Fibroblast of gingiva (primary cell): Measurements from ENCODE around the gene PABPC1L2A.
"Not testable (repeated sequence)": the region's sequence is repeated elsewhere in the genome, so short reads cannot be mapped to it uniquely, and the experiment has no call there.

Source experiments
- DNase-seq: peaks from one replicate; pipeline ENCODE4 v3.0.0-alpha.2; 2011; ENCODE audit warnings: low read depth

PABPC1L2A gene

DNA sequence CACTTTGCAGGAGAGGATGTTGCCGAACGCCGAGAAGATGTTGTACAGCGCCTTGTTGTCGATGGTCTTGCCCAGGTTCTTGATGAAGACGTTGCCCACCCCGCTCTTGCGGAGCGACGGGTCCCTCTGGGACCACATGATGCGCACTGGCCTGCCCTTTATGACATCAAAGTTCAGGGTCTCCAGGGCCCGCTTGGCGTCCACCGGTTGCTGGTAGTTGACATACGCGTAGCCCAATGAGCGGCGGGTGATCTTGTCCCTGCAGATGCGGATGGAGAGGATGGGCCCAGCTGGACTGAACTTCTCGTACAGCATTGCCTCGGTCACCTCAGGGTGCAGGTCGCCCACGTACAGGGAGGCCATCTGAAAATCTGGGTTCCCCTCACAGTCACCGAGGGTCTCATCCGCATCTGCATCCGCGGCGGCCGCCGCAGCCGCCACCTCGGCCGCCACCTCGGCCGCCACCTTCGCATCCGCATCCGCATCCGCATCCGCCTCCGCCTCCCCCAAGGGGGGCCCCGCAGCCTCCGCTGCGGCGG, at the start of gene PABPC1L2A:
PABPC1L2A (minus strand) TSS at position 489 of the 539 bp plus-strand sequence; CDS start at position 363, 126 bp downstream.
- not testable (repeated sequence) for DNase-seq

DNA sequence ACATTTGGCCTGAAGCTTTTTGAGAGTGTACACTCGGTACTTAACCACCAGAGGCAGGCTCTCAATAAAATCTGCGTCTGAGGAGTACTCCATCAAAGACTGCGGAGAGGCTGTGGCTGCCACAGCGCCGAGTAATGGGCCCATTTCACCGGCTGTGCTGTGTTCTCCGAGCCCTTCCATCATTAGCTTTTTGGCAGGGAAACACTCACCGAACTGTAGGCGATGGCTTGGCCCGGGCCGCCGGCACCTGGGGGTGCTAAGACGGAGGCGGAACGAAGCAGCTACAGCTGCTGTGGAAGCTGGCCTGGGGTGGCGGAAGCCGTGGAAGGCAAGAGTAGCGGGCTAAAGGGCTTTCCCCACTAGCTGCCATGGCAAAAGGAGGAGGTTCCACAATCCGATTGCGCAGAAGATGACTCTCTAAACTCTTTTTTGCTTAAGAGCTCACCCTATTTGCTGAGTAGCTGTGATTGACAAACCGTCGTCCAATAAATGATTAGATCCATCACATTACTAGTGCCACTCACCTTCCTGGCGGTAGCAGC, 48.5 kb upstream of the PABPC1L2A start:
- DNase-seq, result no peak

DNA sequence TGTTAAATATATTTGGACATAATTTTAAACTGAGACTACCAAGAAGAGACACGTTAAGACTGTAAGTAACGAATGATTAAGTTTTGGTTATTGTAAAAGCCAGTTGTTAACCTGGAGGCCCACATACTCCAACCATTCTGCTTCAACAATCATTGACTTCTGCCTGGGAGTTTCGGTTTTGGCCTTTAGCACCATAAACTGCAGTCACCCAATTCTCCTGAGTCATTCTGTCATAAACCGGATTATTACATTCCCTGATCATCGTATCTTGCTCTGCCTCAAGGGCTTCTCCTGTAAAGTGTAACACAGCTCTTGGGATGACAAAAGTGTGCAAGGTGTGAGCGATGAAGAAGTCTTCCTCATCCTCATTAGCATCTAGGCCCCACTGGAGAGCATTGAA, 46.9 kb upstream of the PABPC1L2A start:
- DNase-seq, result no peak

DNA sequence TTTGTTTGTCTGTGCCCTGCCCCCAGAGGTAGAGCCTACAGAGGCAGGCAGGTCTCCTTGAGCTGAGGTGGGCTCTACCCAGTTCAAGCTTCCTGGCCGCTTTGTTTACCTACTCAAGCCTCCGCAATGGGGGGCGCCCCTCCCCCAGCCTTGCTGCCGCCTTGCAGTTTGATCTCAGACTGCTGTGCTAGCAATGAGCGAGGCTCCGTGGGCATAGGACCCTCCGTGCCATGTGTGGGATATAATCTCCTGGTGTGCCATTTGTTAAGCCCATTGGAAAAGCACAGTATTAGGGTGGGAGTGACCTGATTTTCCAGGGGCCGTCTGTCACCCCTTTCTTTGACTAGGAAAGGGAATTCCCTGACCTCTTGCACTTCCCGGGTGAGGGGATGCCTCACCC, 20.2 kb upstream of the PABPC1L2A start:
- not testable (repeated sequence) for DNase-seq

DNA sequence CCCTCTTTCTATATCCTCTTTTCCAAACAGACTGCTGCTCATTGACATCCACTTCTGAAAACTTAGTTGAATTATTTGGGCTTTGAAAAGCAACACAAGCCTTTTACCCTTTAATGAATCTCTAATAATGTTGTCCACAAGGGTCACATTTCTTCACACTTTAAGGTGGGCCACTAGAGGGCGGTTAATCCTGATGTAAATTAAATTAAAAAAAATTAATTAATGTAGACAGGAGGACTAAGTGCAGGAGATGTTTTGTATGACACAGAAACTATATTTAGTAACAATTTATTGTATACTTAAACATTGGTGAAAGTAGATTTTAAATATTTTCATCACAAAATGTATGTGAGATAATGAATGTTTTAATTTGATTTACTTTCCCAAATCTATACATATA, 7.5 kb upstream of the PABPC1L2A start:
- not testable (repeated sequence) for DNase-seq

DNA sequence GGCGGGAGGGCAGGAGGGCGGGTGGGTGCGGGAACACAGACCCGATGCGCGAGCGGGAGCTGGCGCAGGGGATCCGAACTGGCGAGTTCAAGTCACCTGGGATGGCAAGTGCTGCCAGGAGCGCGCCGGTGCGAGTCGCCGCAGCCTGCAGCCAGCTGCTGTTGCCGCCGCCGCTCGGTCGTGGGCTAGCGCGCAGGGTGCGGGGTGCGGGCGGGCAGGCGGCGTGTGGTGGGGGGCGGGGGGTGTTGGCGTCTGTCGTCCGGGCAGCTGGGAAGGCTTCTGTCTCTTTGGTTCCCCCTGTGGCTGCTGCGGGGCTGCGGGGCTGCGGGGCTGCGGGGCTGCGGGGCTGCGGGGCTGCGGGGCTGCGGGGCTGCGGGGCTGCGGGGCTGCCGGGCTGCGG, 572 bp upstream of the PABPC1L2A start:
- not testable (repeated sequence) for DNase-seq

DNA sequence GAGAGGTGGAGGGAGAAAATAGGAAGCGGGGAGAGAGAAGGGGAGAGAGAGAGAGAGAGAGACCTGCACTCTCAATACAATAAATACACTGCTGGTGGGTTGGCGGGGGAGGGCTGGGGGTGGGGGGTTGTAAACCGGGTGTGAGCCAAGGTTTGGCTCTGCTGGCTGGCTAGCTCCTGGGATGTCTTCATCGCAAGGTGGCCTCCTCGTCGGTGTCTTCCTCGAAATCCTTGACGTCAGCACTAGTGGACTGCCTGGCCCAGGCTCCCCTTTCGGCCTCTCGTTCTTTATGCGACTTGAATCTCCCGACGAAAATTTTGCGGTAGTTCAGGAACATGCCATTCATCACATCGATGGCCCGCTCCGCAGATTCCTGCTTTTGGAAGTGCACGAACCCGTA, 715 bp downstream of the PABPC1L2A start:
- not testable (repeated sequence) for DNase-seq

DNA sequence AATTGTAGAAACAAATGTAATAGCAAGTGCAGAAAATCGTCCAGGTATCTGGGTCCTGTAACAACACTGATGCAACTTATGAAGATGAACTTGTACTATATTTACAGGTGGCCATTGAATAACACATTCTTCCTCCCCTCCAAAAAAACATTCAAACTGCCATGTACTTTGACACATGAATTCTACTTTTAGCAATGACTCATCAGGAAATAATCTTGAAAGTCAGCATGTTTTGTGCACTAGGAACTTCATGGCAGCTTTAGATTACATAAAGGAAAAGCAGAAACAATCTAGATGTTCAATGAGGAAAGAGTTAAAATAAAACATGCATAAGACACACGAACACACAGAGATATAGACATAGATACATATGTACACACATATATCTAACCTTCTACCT, 2.5 kb downstream of the PABPC1L2A start:
- DNase-seq, result no peak

DNA sequence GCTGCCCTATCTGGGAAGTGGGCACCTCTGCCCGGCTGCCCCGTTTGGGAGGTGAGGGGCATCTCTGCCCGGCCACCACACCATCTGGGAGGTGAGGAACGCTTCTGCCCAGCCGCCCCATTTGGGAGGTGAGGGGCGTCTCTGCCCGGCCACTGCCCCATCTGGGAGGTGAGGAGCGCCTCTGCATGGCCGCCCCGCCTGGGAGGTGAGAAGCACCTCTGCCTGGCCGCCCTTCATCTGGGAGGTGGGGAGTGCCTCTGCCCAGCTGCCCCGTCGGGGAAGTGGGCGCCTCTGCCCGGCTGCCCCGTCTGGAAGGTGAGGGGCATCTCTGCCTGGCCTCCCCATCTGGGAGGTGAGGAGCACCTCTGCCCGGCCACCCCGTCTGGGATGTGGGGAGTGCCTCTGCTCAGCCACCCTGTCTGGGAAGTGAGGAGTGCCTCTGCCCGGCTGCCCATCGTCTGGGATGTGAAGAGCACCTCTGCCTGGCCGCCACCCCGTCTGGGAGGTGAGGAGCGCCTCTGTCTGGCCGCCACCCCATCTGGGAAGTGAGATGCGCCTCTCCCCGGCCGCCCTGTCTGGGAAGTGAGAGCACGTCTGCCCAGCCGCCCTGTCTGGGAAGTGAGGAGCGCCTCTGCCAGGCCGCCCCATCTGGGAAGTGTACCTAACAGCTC, 9.8 kb downstream of the PABPC1L2A start:
- no peak for DNase-seq

DNA sequence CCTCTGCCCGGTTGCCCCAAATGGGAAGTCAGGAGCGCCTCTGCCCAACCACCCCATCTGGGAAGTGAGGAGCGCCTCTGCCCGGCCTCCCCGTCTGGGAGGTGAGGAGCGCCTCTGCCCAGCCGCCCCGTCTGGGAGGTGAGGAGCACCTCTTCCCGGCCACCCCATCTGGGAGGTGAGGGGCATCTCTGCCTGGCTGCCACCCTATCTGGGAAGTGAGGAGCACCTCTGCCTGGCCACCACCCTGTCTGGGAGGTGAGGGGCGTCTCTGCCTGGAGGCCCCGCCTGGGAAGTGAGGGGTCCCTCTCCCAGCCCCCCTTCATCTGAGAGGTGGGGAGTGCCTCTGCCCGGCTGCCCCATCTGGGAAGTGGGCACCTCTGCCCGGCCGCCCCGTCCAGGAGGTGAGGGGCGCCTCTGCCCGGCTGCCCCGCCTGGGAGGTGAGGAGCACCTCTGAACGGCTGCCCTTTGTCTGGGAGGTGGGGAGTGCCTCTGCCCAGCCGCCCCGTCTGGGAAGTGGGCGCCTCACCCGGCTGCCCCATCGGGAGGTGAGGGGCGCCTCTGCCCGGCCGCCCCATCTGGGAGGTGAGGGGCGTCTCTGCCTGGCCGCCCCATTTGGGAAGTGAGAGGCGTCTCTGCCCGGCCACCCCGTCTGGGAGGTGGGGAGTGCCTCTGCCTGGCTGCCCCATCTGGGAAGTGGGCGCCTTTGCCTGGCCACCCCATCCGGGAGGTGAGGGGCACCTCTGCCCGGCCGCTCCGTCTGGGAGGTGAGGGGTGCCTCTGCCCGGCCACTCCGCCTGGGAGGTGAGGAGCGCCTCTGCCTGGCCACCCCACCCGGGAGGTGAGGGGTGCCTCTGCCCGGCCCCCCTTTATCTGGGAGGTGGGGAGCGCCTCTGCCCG, 10.6 kb downstream of the PABPC1L2A start:
- DNase-seq, result no peak

DNA sequence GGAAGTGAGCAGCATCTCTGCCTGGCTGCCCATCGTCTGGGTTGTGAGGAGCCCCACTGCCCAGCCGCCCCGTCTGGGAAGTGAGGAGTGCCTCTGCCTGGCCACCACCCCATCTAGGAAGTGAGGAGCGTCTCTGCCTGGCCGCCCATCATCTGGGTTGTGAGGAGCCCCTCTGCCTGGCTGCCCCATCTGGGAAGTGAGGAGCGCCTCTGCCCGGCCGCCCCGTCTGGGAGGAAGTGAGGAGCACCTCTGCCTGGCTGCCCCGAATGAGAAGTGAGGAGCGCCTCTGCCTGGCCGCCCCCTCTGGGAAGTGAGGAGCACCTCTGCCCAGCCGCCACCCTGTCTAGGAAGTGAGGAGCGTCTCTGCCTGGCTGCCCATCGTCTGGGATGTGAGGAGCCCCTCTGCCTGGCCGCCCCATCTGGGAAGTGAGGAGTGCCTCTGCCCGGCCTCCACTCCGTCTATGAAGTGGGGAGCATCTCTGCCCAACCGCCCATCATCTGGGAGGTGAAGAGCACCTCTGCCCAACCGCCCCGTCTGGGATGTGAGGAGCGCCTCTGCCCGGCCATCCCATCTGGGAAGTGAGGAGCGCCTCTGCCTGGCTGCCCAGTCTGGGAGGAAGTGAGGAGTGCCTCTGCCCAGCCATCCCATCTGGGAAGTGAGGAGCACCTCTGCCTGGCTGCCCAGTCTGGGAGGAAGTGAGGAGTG, 11.4 kb downstream of the PABPC1L2A start:
- not testable (repeated sequence) for DNase-seq

DNA sequence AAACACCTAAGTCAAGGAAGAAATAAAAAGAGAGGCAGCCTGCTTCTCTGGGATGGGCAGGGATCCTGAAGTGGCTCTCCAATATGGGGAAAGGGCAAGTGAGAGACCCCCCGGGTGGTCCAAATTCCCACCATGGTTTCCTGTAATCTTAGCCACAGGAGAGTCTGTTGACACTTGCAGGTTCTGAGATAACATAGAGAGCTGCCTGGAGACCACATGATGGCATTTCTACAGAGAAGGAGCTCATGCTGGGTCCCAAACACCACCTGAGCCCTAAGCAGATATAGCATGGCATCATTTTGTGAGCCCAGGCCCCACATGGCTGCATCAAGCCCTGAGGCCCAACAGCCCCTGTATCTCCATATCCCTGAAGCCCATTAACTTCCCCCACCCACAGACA, 50.4 kb downstream of the PABPC1L2A start:
- no peak for DNase-seq
